T-helper 17 cell (primary cell): ENCODE results near the gene NEDD4L. TPM values are rescaled to one million over a fixed set of nuclear protein-coding genes. Genes with fewer than 3 reads are reported as not detected.

Experiments used
- ATAC-seq: fragments of 150-1000 bp; cut with Tn5 transposase; 2 replicates; pipeline ENCODE4 v1.10.0; 2021; ENCODE audit warnings: mild to moderate bottlenecking, moderate library complexity
- DNase-seq, 3 donors: peaks; one replicate each; pipeline versions ENCODE4 v3.0.0 to v3.0.0-alpha.2; 2020 to 2021
- H3K9me3 ChIP-seq: one replicate; pipeline ENCODE4 v1.7.0; 2013; ENCODE audit warnings: low read length, mild to moderate bottlenecking; ENCODE audit not compliant: control insufficient read depth, poor library complexity, severe bottlenecking
- H3K27ac Mint-ChIP-seq: one replicate; pipeline ENCODE4 v1.8.0; 2022; ENCODE audit warnings: mild to moderate bottlenecking, moderate library complexity, mixed read lengths
- H3K27me3 Mint-ChIP-seq: one replicate; pipeline ENCODE4 v1.8.0; 2022; ENCODE audit warnings: mixed read lengths
- H3K36me3 Mint-ChIP-seq: one replicate; pipeline ENCODE4 v1.8.0; 2022; ENCODE audit warnings: low read depth, mixed read lengths
- H3K4me1 Mint-ChIP-seq: one replicate; pipeline ENCODE4 v1.8.0; 2022; ENCODE audit warnings: mild to moderate bottlenecking, mixed read lengths
- H3K4me3 Mint-ChIP-seq: one replicate; pipeline ENCODE4 v1.8.0; 2022; ENCODE audit warnings: mild to moderate bottlenecking, moderate library complexity, mixed read lengths
- total RNA-seq, 4 donors: library from RNA in 2 of 4; stranded (reverse) in 2 of 4; gene quantifications; one replicate each; pipeline ENCODE4 v1.2.3 and lab custom pipeline; 2022 to 2026

NEDD4L gene
- total RNA-seq, 2 donors from 2014 or later = 9.8 to 22.4 TPM

DNA sequence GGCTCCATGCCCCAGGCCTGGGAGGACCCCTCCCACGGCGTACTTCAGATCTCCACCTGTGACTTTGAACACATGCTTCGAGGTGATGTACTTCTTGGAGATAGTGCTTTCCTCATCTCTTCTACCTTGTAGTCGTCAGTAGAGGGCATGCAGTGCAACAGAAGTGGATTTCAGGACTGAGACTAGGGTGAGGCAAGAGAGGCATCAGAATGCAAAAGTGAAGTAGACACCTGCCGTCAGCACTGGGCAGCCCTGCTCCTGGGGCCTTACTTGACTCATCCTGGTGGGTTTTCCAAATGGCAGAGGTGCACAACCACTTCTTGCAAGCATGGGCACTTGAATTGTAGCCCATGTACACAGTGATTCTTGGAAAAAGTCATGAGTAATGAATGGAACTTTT is 258.8 kb downstream of the NEDD4L start:
- Mint-ChIP-seq H3K36me3 (no peaks in the 10 kb centered on the region), H3K4me1 (peaks cover 9% of the 10 kb centered on the region), H3K27ac (peak overlapping the region; percentile 92), H3K27me3 (peaks cover 32% of the 10 kb centered on the region), H3K4me3 (no peak overlapping the region)
- DNase-seq (no peak), ATAC-seq (peak; percentile 55)
- no peaks in the 10 kb centered on the region for H3K9me3 ChIP-seq

DNA sequence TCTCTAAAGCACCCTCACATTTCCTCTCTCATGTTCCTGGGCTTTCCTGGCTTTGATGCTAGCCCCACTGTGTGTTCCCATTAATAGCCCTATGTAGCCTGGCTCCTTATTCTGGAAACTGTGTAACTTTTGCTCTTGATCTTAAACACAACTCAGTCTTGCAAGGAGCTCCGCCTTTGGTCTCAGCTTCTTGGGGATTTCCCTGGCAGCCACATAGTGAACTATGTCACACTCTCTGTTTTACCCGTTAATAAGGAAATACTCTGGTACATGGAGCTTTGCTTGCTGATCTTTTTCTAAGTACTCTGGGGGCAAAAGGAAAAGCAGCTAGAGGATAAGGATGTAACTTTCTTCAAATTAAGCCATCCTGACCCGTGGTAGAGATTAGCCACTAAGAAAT is 259.3 kb downstream of the NEDD4L start:
- Mint-ChIP-seq H3K27ac (peak overlapping the region; percentile 92), H3K27me3 (peaks cover 32% of the 10 kb centered on the region), H3K4me3 (peak overlapping the region; percentile 66), H3K36me3 (no peaks in the 10 kb centered on the region), H3K4me1 (peaks cover 8% of the 10 kb centered on the region)
- DNase-seq = no peak
- no peaks in the 10 kb centered on the region for H3K9me3 ChIP-seq
- ATAC-seq = peak; percentile 94

DNA sequence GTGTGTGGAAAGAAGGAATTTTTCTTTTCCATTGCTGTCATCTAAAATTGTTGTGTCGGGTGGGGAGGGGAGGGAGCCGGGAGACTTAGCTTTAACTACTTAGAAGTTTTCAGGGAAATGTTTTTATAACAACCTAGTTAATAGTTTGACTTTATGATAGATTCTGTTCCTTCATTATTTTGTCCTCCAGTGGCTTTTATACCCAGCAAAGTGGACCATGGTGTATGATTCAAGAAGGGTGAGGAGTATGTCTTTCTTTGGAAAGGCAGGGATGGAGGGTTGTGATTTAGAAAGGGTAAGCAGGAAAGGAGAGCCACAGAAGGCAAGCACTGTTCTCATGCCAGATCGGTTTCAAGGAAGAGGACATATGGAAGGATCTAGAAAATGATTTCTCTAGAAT is 261.8 kb downstream of the NEDD4L start:
- ATAC-seq = no peak
- H3K9me3 ChIP-seq = no peaks in the 10 kb centered on the region
- Mint-ChIP-seq H3K4me3 (no peak overlapping the region), H3K4me1 (peaks cover 20% of the 10 kb centered on the region), H3K27me3 (peaks cover 24% of the 10 kb centered on the region), H3K36me3 (no peaks in the 10 kb centered on the region), H3K27ac (no peak overlapping the region)
- no peak for DNase-seq

DNA sequence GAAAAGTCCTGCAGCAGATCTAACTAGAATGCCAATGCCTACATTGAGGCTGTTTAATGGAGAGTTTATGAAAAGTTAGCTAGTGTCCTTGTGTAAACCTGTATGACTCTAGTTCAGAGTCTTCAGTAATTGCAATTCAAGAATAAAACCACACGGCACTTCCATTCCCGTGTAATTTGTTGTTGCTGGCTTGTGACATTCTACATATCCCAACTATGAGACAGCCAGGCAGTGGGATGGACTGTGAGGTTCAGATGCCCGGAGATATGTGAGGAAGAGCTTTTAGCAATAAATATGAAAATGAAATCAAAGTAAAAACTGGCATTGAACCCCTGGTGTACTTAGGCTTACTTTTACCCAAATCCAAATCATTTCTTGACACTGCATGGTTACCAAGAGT is 263.4 kb downstream of the NEDD4L start:
- H3K27ac Mint-ChIP-seq = no peak overlapping the region
- H3K9me3 ChIP-seq = no peaks in the 10 kb centered on the region
- H3K27me3 Mint-ChIP-seq = peaks cover 13% of the 10 kb centered on the region
- H3K4me1 Mint-ChIP-seq = peaks cover 26% of the 10 kb centered on the region
- no peak overlapping the region for H3K4me3 Mint-ChIP-seq
- no peak for DNase-seq
- no peaks in the 10 kb centered on the region for H3K36me3 Mint-ChIP-seq
- ATAC-seq = no peak

DNA sequence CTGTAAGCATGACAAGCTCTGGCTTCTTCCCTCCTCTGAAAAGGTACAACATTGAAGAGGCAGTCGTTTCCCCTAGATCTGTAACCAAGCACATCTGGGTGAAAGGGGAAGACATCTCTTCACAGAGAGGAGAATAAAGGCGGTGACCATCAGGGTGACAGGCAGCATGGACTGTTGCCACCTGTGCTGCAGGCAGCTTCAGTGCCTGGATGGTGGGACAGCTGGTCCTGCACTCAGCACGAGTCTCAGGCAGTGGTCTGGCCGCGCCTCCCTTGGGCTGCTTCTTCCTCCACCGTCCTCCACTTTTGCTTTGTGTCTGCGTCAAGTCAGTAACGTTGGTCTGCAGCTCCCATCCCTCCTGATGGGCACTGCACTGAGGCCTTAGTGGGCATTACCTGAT is 264.4 kb downstream of the NEDD4L start:
- ATAC-seq (no peak), DNase-seq (no peak)
- no peaks in the 10 kb centered on the region for H3K9me3 ChIP-seq
- Mint-ChIP-seq H3K27me3 (peaks cover 3% of the 10 kb centered on the region), H3K36me3 (no peaks in the 10 kb centered on the region), H3K4me3 (no peak overlapping the region), H3K4me1 (peaks cover 21% of the 10 kb centered on the region), H3K27ac (no peak overlapping the region)

DNA sequence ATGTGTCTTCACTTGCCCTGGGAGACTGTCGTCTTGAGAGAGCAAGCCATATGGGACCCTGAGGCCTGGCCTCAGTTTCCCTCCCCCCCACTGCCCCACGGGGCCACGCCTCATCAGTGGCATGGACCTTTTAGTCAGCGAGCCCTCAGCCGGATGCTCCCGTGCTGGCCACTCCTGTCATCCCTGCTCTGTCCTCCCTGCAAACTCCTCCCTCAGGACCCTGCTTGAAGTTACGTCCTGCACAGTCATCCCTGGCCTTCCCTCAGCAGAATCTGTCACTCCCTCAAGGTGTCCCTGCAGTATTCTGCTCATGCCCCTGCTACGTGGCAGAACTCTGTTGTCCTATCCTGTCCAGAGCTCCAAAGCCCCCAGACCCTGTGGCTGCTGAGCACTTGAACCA is 265.1 kb downstream of the NEDD4L start:
- H3K27me3 Mint-ChIP-seq = no peaks in the 10 kb centered on the region

DNA sequence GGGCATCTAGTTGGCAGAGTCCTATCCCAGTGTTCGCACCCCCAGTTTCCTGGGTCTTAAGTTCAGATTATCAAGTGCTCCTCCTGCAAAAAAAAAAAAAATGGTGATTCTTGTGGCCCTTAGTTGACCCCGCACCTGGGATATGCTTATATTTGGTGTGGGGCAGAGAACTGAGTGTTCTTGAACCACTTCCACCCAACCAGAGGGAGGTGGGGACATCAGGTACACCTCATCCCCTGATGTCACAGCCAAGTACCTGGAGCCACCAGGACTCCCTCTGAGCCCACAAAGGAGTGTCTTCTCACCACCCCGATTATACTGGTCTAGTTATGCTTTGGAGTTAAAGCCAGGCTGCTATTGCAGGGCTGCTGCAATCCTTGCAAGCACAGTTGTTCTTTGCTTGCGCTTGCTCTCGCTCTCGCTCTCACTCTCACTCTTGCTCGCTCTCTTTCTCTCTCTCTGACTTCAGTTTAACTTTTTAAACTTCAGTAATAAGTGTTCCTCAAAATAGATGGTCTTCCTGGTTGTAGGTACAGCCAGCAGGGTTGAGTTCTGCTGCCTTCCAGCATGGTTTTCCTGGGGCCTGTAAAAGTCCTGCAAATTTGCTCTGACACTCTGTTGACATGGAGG is 265.7 kb downstream of the NEDD4L start:
- peak overlapping the region; percentile 86 for H3K27ac Mint-ChIP-seq
- no peaks in the 10 kb centered on the region for H3K9me3 ChIP-seq
- DNase-seq = no peak
- ATAC-seq = peak; percentile 27
- peaks cover 18% of the 10 kb centered on the region for H3K4me1 Mint-ChIP-seq
- no peaks in the 10 kb centered on the region for H3K27me3 Mint-ChIP-seq
- peak overlapping the region; percentile 73 for H3K4me3 Mint-ChIP-seq
- H3K36me3 Mint-ChIP-seq = no peaks in the 10 kb centered on the region

More for the DNA sequence above, 265.1 kb downstream of the NEDD4L start:
- ATAC-seq = no peak
- no peaks in the 10 kb centered on the region for H3K36me3 Mint-ChIP-seq
- peak overlapping the region; percentile 34 for H3K27ac Mint-ChIP-seq
- DNase-seq = no peak
- H3K4me3 Mint-ChIP-seq = no peak overlapping the region
- H3K4me1 Mint-ChIP-seq = peaks cover 18% of the 10 kb centered on the region
- H3K9me3 ChIP-seq = no peaks in the 10 kb centered on the region

DNA sequence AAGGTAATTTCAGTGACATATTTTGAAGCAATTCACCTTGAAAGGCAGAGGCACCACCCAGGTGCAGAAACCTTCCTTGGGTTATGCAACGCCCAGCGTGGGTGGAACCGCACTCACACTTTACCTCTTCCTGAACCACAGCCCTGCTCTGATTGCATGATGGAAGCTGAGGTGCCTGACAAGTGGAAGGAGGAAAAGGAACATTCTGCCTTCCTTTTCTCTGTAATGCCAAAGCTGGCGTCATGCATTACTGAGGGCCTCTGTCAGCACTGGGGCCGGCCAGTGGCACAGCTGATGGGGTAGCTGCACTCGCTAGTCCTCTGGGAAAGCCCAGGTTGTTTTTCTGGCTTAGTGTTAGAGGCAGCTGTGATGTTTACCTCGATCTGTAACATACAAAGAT is 266.5 kb downstream of the NEDD4L start:
- peaks cover 19% of the 10 kb centered on the region for H3K4me1 Mint-ChIP-seq
- H3K27ac Mint-ChIP-seq = peak overlapping the region; percentile 86

DNA sequence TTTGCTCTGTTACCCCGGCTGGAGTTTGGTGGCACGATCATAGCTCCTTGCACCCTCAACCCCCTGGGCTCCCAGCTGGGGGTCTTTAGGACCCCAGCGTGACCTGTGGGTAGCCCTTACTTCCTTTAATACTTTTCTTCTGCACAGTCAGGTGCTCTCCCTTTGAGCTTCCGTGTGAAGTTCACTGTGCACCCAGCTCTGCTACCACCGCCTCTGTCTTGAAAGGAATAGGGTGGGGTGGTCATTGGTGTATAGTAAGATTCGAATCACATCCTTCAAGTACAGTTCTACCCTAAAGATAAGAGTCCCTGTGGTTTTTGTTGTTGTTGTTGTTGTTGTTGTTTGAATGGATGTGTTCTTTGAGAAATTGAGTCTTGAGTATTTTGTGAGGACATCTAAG is 267.4 kb downstream of the NEDD4L start:
- DNase-seq (no peak), ATAC-seq (no peak)
- Mint-ChIP-seq H3K27ac (peak overlapping the region; percentile 86), H3K36me3 (no peaks in the 10 kb centered on the region), H3K4me3 (peak overlapping the region; percentile 7), H3K4me1 (peaks cover 25% of the 10 kb centered on the region), H3K27me3 (no peaks in the 10 kb centered on the region)
- no peaks in the 10 kb centered on the region for H3K9me3 ChIP-seq

More for the DNA sequence above, 266.5 kb downstream of the NEDD4L start:
- Mint-ChIP-seq H3K27me3 (no peaks in the 10 kb centered on the region), H3K36me3 (no peaks in the 10 kb centered on the region), H3K4me3 (peak overlapping the region; percentile 73)
- peak in 1 of 3 donors; percentile 35 for DNase-seq
- ATAC-seq = peak; percentile 75
- no peaks in the 10 kb centered on the region for H3K9me3 ChIP-seq

DNA sequence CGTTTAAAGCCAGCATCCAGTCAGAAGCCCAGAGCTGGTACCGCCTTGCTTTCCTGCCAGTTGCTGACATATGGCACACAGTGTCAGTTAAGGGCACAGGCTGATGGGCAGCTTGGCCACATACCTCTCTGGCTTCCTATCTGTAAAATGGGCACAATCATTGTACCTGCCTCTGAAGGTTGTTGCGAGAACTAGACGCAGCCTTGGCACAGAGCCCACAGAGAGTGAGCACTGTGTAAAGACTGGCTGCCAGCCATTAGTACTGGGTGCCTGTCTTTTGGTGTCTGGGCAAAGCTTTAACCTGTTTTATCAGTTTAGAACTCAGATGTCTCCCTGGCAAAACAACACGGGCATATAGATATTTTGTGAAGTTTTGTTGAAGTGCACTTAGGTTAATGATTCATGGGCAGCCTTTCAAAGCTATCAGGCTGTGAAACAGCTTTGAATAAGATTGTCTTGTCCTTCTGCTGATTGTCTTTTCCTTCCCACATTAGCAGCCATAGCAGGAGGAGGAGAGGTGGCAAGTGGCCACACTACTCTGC is 269.5 kb downstream of the NEDD4L start:
- H3K27ac Mint-ChIP-seq = peak overlapping the region; percentile 60
- DNase-seq (no peak), ATAC-seq (no peak)
- no peaks in the 10 kb centered on the region for H3K36me3 Mint-ChIP-seq
- peaks cover 8% of the 10 kb centered on the region for H3K27me3 Mint-ChIP-seq
- H3K4me1 Mint-ChIP-seq = peaks cover 27% of the 10 kb centered on the region
- H3K9me3 ChIP-seq = no peaks in the 10 kb centered on the region
- H3K4me3 Mint-ChIP-seq = no peak overlapping the region

DNA sequence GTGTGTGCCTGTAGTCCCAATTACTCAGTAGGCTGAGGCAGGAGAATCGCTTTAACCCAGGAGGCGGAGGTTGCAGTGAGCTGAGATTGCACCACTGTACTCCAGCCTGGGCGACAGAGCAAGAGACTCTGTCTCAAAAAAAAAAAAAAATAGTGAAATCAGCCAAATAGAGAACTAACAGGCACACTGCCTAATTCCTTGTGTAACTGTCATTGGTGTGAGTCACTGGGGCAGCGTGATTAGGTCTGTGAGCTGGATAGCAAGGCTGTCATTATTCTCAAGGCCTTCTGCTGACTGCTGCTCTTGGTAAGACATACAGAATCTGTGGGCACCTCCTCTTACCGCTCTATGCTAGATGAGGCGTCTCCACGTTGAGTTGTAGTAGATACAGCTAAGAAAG is 270.3 kb downstream of the NEDD4L start:
- Mint-ChIP-seq H3K27me3 (peaks cover 8% of the 10 kb centered on the region), H3K4me1 (peaks cover 27% of the 10 kb centered on the region), H3K36me3 (no peaks in the 10 kb centered on the region), H3K27ac (no peak overlapping the region), H3K4me3 (no peak overlapping the region)
- ATAC-seq (no peak), DNase-seq (no peak)
- no peaks in the 10 kb centered on the region for H3K9me3 ChIP-seq

DNA sequence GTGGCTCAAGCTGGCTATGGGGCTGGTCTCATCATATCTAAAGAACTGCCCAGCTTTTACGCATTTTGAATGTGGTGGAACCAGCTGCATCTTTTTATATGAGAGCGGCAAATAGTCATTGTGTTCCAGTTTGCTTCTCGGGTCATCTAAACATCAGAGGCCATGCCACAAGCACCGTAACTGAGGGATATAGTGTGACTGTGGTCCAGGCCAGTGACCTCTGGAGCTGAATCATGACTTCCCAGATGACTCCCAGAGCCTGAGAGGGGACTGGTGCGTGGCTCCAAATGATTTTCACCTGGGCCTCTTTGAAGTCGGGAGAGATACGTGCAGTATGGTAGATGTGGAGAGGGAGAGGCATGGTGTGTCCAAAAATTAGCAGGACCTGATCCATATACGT is 271.0 kb downstream of the NEDD4L start:
- no peak for ATAC-seq
- H3K9me3 ChIP-seq = no peaks in the 10 kb centered on the region
- peaks cover 23% of the 10 kb centered on the region for H3K4me1 Mint-ChIP-seq
- no peak for DNase-seq
- peaks cover 8% of the 10 kb centered on the region for H3K27me3 Mint-ChIP-seq
- H3K36me3 Mint-ChIP-seq = no peaks in the 10 kb centered on the region
- H3K27ac Mint-ChIP-seq = no peak overlapping the region
- no peak overlapping the region for H3K4me3 Mint-ChIP-seq

DNA sequence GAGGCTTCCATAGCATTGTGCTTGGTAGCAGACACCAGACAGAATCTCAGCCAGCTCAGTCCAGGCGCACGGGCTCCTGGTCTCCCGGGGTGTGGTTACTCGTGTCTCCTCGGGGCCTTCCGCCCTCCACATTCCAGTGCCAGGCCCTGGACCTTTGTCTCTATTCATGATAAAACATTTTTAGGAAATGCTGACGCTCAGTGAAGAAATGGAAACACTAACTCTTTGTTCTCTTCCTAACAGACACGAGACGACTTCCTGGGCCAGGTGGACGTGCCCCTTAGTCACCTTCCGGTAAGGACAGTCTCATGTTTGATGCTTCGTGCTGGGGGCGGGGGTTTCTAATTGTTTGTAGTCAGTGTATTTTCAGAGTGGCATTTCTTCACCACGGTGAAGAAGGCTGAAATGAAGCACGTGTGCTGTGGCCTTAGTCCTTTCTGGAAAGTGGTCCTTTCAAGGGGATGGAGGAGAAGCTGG is 271.8 kb downstream of the NEDD4L start:
- Mint-ChIP-seq H3K4me1 (peaks cover 16% of the 10 kb centered on the region), H3K27me3 (peaks cover 8% of the 10 kb centered on the region), H3K36me3 (no peaks in the 10 kb centered on the region), H3K4me3 (no peak overlapping the region), H3K27ac (no peak overlapping the region)
- no peak for ATAC-seq
- no peak for DNase-seq
- no peaks in the 10 kb centered on the region for H3K9me3 ChIP-seq
